GM12878 (cell line): ENCODE results near the gene CD55. TPM values are rescaled to one million over a fixed set of nuclear protein-coding genes. Genes with fewer than 3 reads are reported as not detected.
A peak's percentile ranks its signal among the peaks of the same experiment; 100 is the strongest.

ENCODE experiments used
- ATF2 ChIP-seq: IDR thresholded peaks from 2 replicates; pipeline ENCODE4 v1.6.1; 2012; ENCODE audit warnings: low read length, inconsistent platforms
- BCL11A ChIP-seq: IDR thresholded peaks from 2 replicates; pipeline ENCODE4 v1.6.1; 2011; ENCODE audit warnings: low read depth, low read length
- BMI1 ChIP-seq: fragments of 450-650 bp; IDR thresholded peaks from 2 replicates; pipeline ENCODE4 v1.6.1; 2016; ENCODE audit warnings: mild to moderate bottlenecking, moderate library complexity, borderline replicate concordance
- CEBPB ChIP-seq, 2 experiments: fragments of 150-350 bp in 1 of 2; IDR thresholded peaks; 2 replicates each; pipeline ENCODE4 v1.6.1; 2012 to 2014; ENCODE audit warnings: low read depth in 2 of 2, low read length in 2 of 2, borderline replicate concordance in 1 of 2, inconsistent platforms in 1 of 2
- CHD2 ChIP-seq: IDR thresholded peaks from 2 replicates; pipeline ENCODE4 v1.6.1; 2011; ENCODE audit warnings: low read depth, low read length, improper control_type of control experiment, borderline replicate concordance
- CREM ChIP-seq: IDR thresholded peaks from 2 replicates; pipeline ENCODE4 v1.6.1; 2014; ENCODE audit warnings: antibody characterized with exemption, low read depth
- EED ChIP-seq: sonication (generic); IDR thresholded peaks from 2 replicates; pipeline ENCODE4 v1.6.1; 2016; ENCODE audit warnings: antibody characterized with exemption, low read depth
- EP300 ChIP-seq, 2 experiments: fragments of 150-350 bp in 1 of 2; IDR thresholded peaks; 2 replicates each; pipeline ENCODE4 v1.6.1; 2011 to 2012; ENCODE audit warnings: low read depth in 2 of 2, low read length in 2 of 2, borderline replicate concordance in 1 of 2, improper control_type of control experiment in 1 of 2, inconsistent platforms in 1 of 2; ENCODE audit not compliant: control insufficient read depth in 1 of 2
- FOS ChIP-seq: IDR thresholded peaks from 3 replicates; pipeline ENCODE4 v1.6.1; 2011; ENCODE audit warnings: borderline replicate concordance; ENCODE audit not compliant: insufficient read length; ENCODE audit errors: extremely low read depth
- FOXK2 ChIP-seq: fragments of 450-650 bp; IDR thresholded peaks from 2 replicates; pipeline ENCODE4 v1.6.1; 2017; ENCODE audit warnings: mild to moderate bottlenecking, moderate library complexity
- FOXM1 ChIP-seq: IDR thresholded peaks from 2 replicates; pipeline ENCODE4 v1.6.1; 2012; ENCODE audit warnings: low read depth, mild to moderate bottlenecking, inconsistent platforms, low read length, moderate library complexity
- NBN ChIP-seq: fragments of 450-650 bp; IDR thresholded peaks from 2 replicates; pipeline ENCODE4 v1.6.1; 2016
- PAX8 ChIP-seq: fragments of 450-650 bp; IDR thresholded peaks from 2 replicates; pipeline ENCODE4 v1.6.1; 2017; ENCODE audit warnings: mild to moderate bottlenecking, moderate library complexity
- PBX3 ChIP-seq: IDR thresholded peaks from 2 replicates; pipeline ENCODE4 v1.6.1; 2011; ENCODE audit warnings: mild to moderate bottlenecking, low read depth, low read length, moderate library complexity; ENCODE audit not compliant: insufficient replicate concordance
- POLR2AphosphoS5 ChIP-seq: IDR thresholded peaks from 2 replicates; pipeline ENCODE4 v1.6.1; 2011; ENCODE audit warnings: mild to moderate bottlenecking, low read length, inconsistent platforms
- RELA ChIP-seq: fragments of 450-650 bp; IDR thresholded peaks from 2 replicates; pipeline ENCODE4 v1.8.0; 2014; ENCODE audit warnings: borderline replicate concordance; ENCODE audit not compliant: partially characterized antibody
- SIX5 ChIP-seq: IDR thresholded peaks from 2 replicates; pipeline ENCODE4 v1.6.1; 2011; ENCODE audit warnings: mild to moderate bottlenecking, low read depth, low read length, moderate library complexity; ENCODE audit not compliant: severe bottlenecking
- SMC3 ChIP-seq: IDR thresholded peaks from 2 replicates; pipeline ENCODE4 v1.6.1; 2011; ENCODE audit warnings: low read length, improper control_type of control experiment, borderline replicate concordance
- SREBF1 ChIP-seq: IDR thresholded peaks from 2 replicates; pipeline ENCODE4 v1.6.1; 2012; ENCODE audit warnings: mild to moderate bottlenecking, low read length
- TCF7 ChIP-seq: IDR thresholded peaks from 2 replicates; pipeline ENCODE4 v1.6.1; 2014; ENCODE audit warnings: antibody characterized with exemption, borderline replicate concordance
- ZNF384 ChIP-seq: IDR thresholded peaks from 2 replicates; pipeline ENCODE4 v1.6.1; 2012; ENCODE audit warnings: low read depth, mild to moderate bottlenecking, low read length, improper control_type of control experiment, borderline replicate concordance
- ZNF622 ChIP-seq: fragments of 450-650 bp; IDR thresholded peaks from 2 replicates; pipeline ENCODE4 v1.6.1; 2017; ENCODE audit warnings: mild to moderate bottlenecking, inconsistent platforms
- polyA plus RNA-seq, 11 experiments: library from polyadenylated mRNA; depleted of rRNA in 4 of 11; unstranded in 6 of 11; stranded (reverse) in 5 of 11; fragments of >200 nt; fragmentation: Nextera tagmentation in 4 of 11; fragmentation: Illumina TruSeq in 1 of 11; extraction: Ambion mirVana in 4 of 11; extraction: Trizol in 1 of 11; gene quantifications; 1 replicate in 1 of 11; 2 replicates in 10 of 11; pipeline versions ENCODE4 v1.2.1 to v1.2.3, GENCODE V29; 2011 to 2016; ENCODE audit warnings: inconsistent platforms in 2 of 11, missing spikeins in 2 of 11, low read depth in 1 of 11
- total RNA-seq, 4 experiments: library from RNA; depleted of rRNA in 3 of 4; stranded (reverse); fragments of >200 nt in 3 of 4; fragmentation: Illumina TruSeq in 1 of 4; extraction: Trizol in 1 of 4; gene quantifications; 2 replicates each; pipeline versions ENCODE4 v1.2.1 to v1.2.3, GENCODE V29; 2013 to 2021
- TF ChIP-seq, protein P1 (sequence below): fragments of 450-650 bp; formaldehyde crosslinking; IDR thresholded peaks from 2 replicates; pipeline ENCODE4 v1.4.0; 2020; ENCODE audit warnings: mild to moderate bottlenecking, moderate library complexity
- TF ChIP-seq, protein P2 (sequence below): IDR thresholded peaks from 2 replicates; pipeline ENCODE4 v1.6.1; 2012; ENCODE audit warnings: low read depth, low read length, improper control_type of control experiment

The CD55 gene
- total and polyA plus RNA-seq, 10 of the 15 experiments (the other 5 are each of a cell fraction or from before 2014, with no cell fraction given), result 5.2 to 46.5 (median 15.1) TPM

GRCh38 chr1:207321079-207321789, at the start of gene CD55 (continued):
- TF ChIP-seq ATF2 (0 out of 2 replicates have a peak, but pooled peaks have one; percentile 42), FOXM1 (no peak), BCL11A (0 out of 2 replicates have a peak, but pooled peaks have one; percentile 19), SIX5 (no peak), CEBPB (IDR thresholded peaks at IDR 0.05; ENCODE audit: borderline replicate concordance in 1 of 2, low read depth in 2 of 2, low read length in 2 of 2) (no peak), CREM (peak; percentile 86), NBN (peak; percentile 94), CHD2 (peak; percentile 92), EP300 (IDR thresholded peaks at IDR 0.05; ENCODE audit: borderline replicate concordance in 1 of 2, control insufficient read depth in 1 of 2, low read depth in 2 of 2, low read length in 2 of 2) (peak in 1 of 2 experiments; percentile 90; a peak in 3 of 4 replicates), FOS (no peak), PAX8 (no peak), BMI1 (no peak), TCF7 (peak; percentile 12; the same call in 1 of the 2 replicates), FOXK2 (no peak; the same call in 1 of the 2 replicates), RELA (peak; percentile 56), ZNF384 (no peak), POLR2AphosphoS5 (peak; percentile 88), SREBF1 (peak; percentile 53; the same call in 1 of the 2 replicates), EED (peak; percentile 62), PBX3 (no peak), ZNF622 (no peak), SMC3 (peak; percentile 8; the same call in 1 of the 2 replicates)
- TF ChIP-seq, protein P1, sequence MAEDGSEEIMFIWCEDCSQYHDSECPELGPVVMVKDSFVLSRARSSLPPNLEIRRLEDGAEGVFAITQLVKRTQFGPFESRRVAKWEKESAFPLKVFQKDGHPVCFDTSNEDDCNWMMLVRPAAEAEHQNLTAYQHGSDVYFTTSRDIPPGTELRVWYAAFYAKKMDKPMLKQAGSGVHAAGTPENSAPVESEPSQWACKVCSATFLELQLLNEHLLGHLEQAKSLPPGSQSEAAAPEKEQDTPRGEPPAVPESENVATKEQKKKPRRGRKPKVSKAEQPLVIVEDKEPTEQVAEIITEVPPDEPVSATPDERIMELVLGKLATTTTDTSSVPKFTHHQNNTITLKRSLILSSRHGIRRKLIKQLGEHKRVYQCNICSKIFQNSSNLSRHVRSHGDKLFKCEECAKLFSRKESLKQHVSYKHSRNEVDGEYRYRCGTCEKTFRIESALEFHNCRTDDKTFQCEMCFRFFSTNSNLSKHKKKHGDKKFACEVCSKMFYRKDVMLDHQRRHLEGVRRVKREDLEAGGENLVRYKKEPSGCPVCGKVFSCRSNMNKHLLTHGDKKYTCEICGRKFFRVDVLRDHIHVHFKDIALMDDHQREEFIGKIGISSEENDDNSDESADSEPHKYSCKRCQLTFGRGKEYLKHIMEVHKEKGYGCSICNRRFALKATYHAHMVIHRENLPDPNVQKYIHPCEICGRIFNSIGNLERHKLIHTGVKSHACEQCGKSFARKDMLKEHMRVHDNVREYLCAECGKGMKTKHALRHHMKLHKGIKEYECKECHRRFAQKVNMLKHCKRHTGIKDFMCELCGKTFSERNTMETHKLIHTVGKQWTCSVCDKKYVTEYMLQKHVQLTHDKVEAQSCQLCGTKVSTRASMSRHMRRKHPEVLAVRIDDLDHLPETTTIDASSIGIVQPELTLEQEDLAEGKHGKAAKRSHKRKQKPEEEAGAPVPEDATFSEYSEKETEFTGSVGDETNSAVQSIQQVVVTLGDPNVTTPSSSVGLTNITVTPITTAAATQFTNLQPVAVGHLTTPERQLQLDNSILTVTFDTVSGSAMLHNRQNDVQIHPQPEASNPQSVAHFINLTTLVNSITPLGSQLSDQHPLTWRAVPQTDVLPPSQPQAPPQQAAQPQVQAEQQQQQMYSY (CRISPR knock-in tag), result no peak
- TF ChIP-seq, protein P2, sequence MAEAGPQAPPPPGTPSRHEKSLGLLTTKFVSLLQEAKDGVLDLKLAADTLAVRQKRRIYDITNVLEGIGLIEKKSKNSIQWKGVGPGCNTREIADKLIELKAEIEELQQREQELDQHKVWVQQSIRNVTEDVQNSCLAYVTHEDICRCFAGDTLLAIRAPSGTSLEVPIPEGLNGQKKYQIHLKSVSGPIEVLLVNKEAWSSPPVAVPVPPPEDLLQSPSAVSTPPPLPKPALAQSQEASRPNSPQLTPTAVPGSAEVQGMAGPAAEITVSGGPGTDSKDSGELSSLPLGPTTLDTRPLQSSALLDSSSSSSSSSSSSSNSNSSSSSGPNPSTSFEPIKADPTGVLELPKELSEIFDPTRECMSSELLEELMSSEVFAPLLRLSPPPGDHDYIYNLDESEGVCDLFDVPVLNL, result no peak
